HepG2 (cell line): ENCODE data around the gene PRKAG3. TPM values are rescaled to one million over a fixed set of nuclear protein-coding genes. Genes with fewer than 3 reads are reported as not detected.

Experiments
- CBX1 ChIP-seq: IDR thresholded peaks from one replicate; pipeline ENCODE4 v1.6.1; 2016; ENCODE audit warnings: antibody characterized with exemption, low read depth
- GFI1 ChIP-seq: sonication (generic); formaldehyde crosslinking; IDR thresholded peaks from 2 replicates; pipeline ENCODE4 v1.5.0; 2020; ENCODE audit warnings: missing genetic modification reagents, mild to moderate bottlenecking, borderline replicate concordance
- HMG20B ChIP-seq: conservative IDR thresholded peaks from 2 replicates; pipeline ENCODE4 v1.6.1; 2016; ENCODE audit warnings: missing genetic modification reagents, missing compliant biosample characterization
- HNF4G ChIP-seq, 2 experiments: sonication (generic) in 1 of 2; formaldehyde crosslinking in 1 of 2; IDR thresholded peaks; 2 replicates each; pipeline versions ENCODE4 v1.4.0 to v1.6.1; 2011 to 2020; ENCODE audit warnings: borderline replicate concordance in 2 of 2, low read depth in 2 of 2, mild to moderate bottlenecking in 2 of 2, low read length in 1 of 2, missing genetic modification reagents in 1 of 2, moderate library complexity in 1 of 2
- HNRNPK ChIP-seq: fragments of 200-400 bp; formaldehyde crosslinking; IDR thresholded peaks from 2 replicates; pipeline ENCODE4 v1.6.1; 2018; ENCODE audit warnings: low read length, low read depth, moderate library complexity, mild to moderate bottlenecking; ENCODE audit not compliant: poor library complexity, severe bottlenecking
- NFRKB ChIP-seq: fragments of 450-650 bp; IDR thresholded peaks from 2 replicates; pipeline ENCODE4 v1.6.1; 2017
- RBM22 ChIP-seq: fragments of 200-400 bp; formaldehyde crosslinking; optimal IDR thresholded peaks from 2 replicates; pipeline ENCODE3; 2017; ENCODE audit warnings: mild to moderate bottlenecking, low read length, moderate library complexity
- TBL1XR1 ChIP-seq: fragments of 150-350 bp; IDR thresholded peaks from 2 replicates; pipeline ENCODE4 v1.6.1; 2014; ENCODE audit warnings: borderline replicate concordance, low read length; ENCODE audit not compliant: partially characterized antibody
- TBP ChIP-seq: sonication (generic); formaldehyde crosslinking; IDR thresholded peaks from 2 replicates; pipeline ENCODE4 v1.5.0; 2020; ENCODE audit warnings: missing genetic modification reagents
- TCF12 ChIP-seq, 2 experiments: fragments of 450-650 bp in 1 of 2; sonication (generic) in 1 of 2; formaldehyde crosslinking in 1 of 2; IDR thresholded peaks; 2 replicates each; pipeline versions ENCODE4 v1.6.1 to v1.8.0; 2017 to 2022; ENCODE audit warnings: antibody characterized with exemption in 1 of 2, mild to moderate bottlenecking in 1 of 2, missing genetic modification reagents in 1 of 2, moderate library complexity in 1 of 2
- ZC3H13 ChIP-seq: sonication (generic); formaldehyde crosslinking; IDR thresholded peaks from 2 replicates; pipeline ENCODE4 v1.8.1; 2023; ENCODE audit warnings: mild to moderate bottlenecking, missing genetic modification reagents, moderate library complexity
- ZFAT ChIP-seq: sonication (generic); formaldehyde crosslinking; conservative IDR thresholded peaks from 2 replicates; pipeline ENCODE4 v1.8.1; 2023; ENCODE audit warnings: missing genetic modification reagents, inconsistent platforms
- ZKSCAN5 ChIP-seq: sonication (generic); formaldehyde crosslinking; IDR thresholded peaks from 2 replicates; pipeline ENCODE4 v1.5.1; 2020; ENCODE audit warnings: mild to moderate bottlenecking, missing genetic modification reagents
- ZNF205 ChIP-seq: IDR thresholded peaks from 2 replicates; pipeline ENCODE4 v1.6.1; 2018; ENCODE audit warnings: missing biosample characterization, missing genetic modification reagents
- ZSCAN22 ChIP-seq: sonication (generic); formaldehyde crosslinking; IDR thresholded peaks from 2 replicates; pipeline ENCODE4 v1.4.0; 2020; ENCODE audit warnings: mild to moderate bottlenecking, missing genetic modification reagents
- polyA plus RNA-seq, 8 experiments: library from polyadenylated mRNA; depleted of rRNA in 3 of 8; stranded (reverse) in 7 of 8; unstranded in 1 of 8; fragments of >200 nt; fragmentation: Illumina TruSeq in 4 of 8; extraction: Trizol in 4 of 8; gene quantifications; 2 replicates each; pipeline versions ENCODE4 v1.2.1 to v1.2.3, GENCODE V29; 2011 to 2016; ENCODE audit warnings: low read depth in 4 of 8, missing spikeins in 1 of 8, mixed read lengths in 1 of 8; ENCODE audit not compliant: insufficient read depth in 1 of 8
- total RNA-seq, 5 experiments: library from RNA; depleted of rRNA; stranded (reverse); fragments of >200 nt; fragmentation: Illumina TruSeq; extraction: Trizol; gene quantifications; 2 replicates each; pipeline ENCODE4 v1.2.3, GENCODE V29; 2016; ENCODE audit warnings: low read depth in 1 of 5
- TF ChIP-seq, protein P1 (sequence below): sonication (generic); formaldehyde crosslinking; IDR thresholded peaks from 2 replicates; pipeline ENCODE4 v1.8.0; 2022; ENCODE audit warnings: missing genetic modification reagents, mild to moderate bottlenecking, inconsistent platforms, borderline replicate concordance
- TF ChIP-seq, protein P2 (sequence below): sonication (generic); formaldehyde crosslinking; conservative IDR thresholded peaks from 2 replicates; pipeline ENCODE4 v1.8.1; 2023; ENCODE audit warnings: missing genetic modification reagents
- TF ChIP-seq, protein P3 (sequence below): IDR thresholded peaks from 2 replicates; pipeline ENCODE4 v1.6.1; 2016

PRKAG3 gene
- total and polyA plus RNA-seq, 2 of the 13 experiments (the other 11 are each of a cell fraction or from before 2014, with no cell fraction given) = not detected

DNA sequence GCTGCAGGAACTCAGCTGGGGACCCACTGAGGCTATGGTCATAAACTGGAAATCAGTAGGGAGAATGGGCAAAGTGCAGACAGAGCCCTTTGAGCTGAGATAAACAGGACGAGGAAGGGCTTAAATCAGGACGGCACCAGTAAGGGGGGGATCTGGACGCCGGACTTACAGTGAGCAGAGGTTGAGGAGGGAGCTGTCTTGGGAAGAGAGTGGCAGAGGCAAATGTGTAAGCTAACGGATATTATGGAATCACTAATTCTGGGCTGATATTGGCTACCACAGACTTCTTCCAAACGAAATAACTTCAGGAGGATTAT lies 49.1 kb downstream of the PRKAG3 start (continued):
- TF ChIP-seq, protein P1, sequence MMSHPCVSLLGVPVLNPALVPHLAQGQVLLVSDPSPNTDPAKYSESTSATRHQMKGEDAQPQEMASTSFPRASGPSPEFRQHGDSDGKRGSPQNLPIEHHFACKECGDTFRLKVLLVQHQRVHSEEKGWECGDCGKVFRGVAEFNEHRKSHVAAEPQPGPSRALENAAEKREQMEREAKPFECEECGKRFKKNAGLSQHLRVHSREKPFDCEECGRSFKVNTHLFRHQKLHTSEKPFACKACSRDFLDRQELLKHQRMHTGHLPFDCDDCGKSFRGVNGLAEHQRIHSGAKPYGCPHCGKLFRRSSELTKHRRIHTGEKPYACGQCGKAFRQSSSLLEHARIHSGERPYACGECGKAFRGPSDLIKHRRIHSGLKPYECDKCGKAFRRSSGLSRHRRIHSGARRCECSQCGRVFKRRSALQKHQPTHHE = no peak
- peak; percentile 91 for TF ChIP-seq HNF4G (IDR thresholded peaks at IDR 0.05; ENCODE audit: borderline replicate concordance, low read depth, low read length)
- no peak for TF ChIP-seq HNF4G (CRISPR knock-in tag; IDR thresholded peaks at IDR 0.05; ENCODE audit: borderline replicate concordance, low read depth)
- TF ChIP-seq RBM22 = peak; percentile 13
- TF ChIP-seq HNRNPK = no peak
- TF ChIP-seq ZSCAN22 (CRISPR knock-in tag) = no peak
- TF ChIP-seq GFI1 = peak; percentile 90
- TF ChIP-seq, protein P2, sequence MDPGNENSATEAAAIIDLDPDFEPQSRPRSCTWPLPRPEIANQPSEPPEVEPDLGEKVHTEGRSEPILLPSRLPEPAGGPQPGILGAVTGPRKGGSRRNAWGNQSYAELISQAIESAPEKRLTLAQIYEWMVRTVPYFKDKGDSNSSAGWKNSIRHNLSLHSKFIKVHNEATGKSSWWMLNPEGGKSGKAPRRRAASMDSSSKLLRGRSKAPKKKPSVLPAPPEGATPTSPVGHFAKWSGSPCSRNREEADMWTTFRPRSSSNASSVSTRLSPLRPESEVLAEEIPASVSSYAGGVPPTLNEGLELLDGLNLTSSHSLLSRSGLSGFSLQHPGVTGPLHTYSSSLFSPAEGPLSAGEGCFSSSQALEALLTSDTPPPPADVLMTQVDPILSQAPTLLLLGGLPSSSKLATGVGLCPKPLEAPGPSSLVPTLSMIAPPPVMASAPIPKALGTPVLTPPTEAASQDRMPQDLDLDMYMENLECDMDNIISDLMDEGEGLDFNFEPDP = 0 out of 2 replicates have a peak, but pooled peaks have one; percentile 19
- no peak for TF ChIP-seq TBL1XR1
- TF ChIP-seq ZFAT (CRISPR knock-in tag) = no peak
- no peak for TF ChIP-seq ZKSCAN5 (CRISPR knock-in tag)
- TF ChIP-seq ZNF205 (CRISPR knock-in tag) = peak; percentile 12; the same call in 1 of the 2 replicates
- peak; percentile 26; the same call in 1 of the 2 replicates for TF ChIP-seq ZC3H13 (CRISPR knock-in tag)
- peak; percentile 15; the same call in 1 of the 2 replicates for TF ChIP-seq HMG20B (CRISPR knock-in tag)
- TF ChIP-seq, protein P3, sequence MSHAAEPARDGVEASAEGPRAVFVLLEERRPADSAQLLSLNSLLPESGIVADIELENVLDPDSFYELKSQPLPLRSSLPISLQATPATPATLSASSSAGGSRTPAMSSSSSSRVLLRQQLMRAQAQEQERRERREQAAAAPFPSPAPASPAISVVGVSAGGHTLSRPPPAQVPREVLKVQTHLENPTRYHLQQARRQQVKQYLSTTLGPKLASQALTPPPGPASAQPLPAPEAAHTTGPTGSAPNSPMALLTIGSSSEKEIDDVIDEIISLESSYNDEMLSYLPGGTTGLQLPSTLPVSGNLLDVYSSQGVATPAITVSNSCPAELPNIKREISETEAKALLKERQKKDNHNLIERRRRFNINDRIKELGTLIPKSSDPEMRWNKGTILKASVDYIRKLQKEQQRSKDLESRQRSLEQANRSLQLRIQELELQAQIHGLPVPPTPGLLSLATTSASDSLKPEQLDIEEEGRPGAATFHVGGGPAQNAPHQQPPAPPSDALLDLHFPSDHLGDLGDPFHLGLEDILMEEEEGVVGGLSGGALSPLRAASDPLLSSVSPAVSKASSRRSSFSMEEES (CRISPR knock-in tag) = no peak
- no peak for TF ChIP-seq TBP (CRISPR knock-in tag)
- peak; percentile 4 for TF ChIP-seq CBX1
- TF ChIP-seq TCF12 (IDR thresholded peaks at IDR 0.05) = no peak
- TF ChIP-seq TCF12 (CRISPR knock-in tag; IDR thresholded peaks at IDR 0.05) = no peak
- no peak for TF ChIP-seq NFRKB
